IPS DF 6.9 (cell line): Measurements from ENCODE around the gene ARHGAP27.

Experiments
- DNase-seq: peaks from one replicate; pipeline ENCODE4 v3.0.0-alpha.2; 2013; ENCODE audit warnings: low read depth, low spot score
- H3K27ac ChIP-seq: one replicate; pipeline ENCODE4 v1.5.1; 2013; ENCODE audit warnings: low read length, control low read depth
- H3K27me3 ChIP-seq: 2 replicates; pipeline ENCODE4 v1.6.1; 2013; ENCODE audit warnings: mild to moderate bottlenecking, low read length; ENCODE audit not compliant: control insufficient read depth, insufficient read depth
- H3K36me3 ChIP-seq: 2 replicates; pipeline ENCODE4 v1.6.1; 2013; ENCODE audit warnings: low read length; ENCODE audit not compliant: control insufficient read depth, insufficient read depth
- H3K4me1 ChIP-seq: 2 replicates; pipeline ENCODE4 v1.6.1; 2013; ENCODE audit warnings: low read length; ENCODE audit not compliant: control insufficient read depth, insufficient read depth
- H3K4me3 ChIP-seq: 2 replicates; pipeline ENCODE4 v1.5.1; 2013; ENCODE audit warnings: mild to moderate bottlenecking, low read length
- H3K9me3 ChIP-seq: 2 replicates; pipeline ENCODE4 v1.6.1; 2013; ENCODE audit warnings: low read length, inconsistent platforms; ENCODE audit not compliant: control insufficient read depth, insufficient read depth
- WGBS: extraction: QIAGEN DNeasy Blood & Tissue Kit; methylation state at CpG from one replicate; pipeline ENCODE4 v1.1.7; 2013; ENCODE audit warnings: mixed read lengths, missing lambda C conversion rate; ENCODE audit not compliant: insufficient read length, insufficient coverage; 5-methylcytosine and 5-hydroxymethylcytosine counted together

ARHGAP27 gene

DNA sequence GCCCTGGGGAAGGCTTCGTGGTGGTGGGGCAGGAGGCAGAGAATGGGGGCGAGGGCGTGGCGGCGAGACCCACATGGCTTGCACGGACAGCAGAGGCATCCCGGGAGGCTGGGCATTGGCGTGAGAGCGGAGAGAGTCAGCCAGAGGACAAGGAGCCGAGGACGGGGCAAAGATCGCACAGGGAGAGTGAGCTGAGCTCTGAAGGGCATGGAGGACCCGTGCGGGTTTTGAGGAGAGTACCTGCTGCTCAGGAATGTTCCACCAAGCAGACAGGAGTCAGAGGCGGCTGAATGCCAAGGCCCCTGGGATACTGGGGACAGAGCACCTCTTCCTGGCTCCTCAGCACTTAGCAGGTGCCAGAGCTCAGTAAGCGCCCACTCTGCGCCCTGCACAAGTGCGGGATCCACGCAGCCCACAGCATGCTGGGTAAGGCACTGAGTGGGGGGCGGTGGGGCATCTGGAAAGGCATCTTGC lies 47.8 kb downstream of the ARHGAP27 start:
- DNase-seq: no peak
- Histone ChIP-seq H3K27me3 (no peaks in the 10 kb centered on the region), H3K4me3 (no peak overlapping the region), H3K9me3 (no peaks in the 10 kb centered on the region), H3K36me3 (no peaks in the 10 kb centered on the region), H3K4me1 (peaks cover 2% of the 10 kb centered on the region; the same call in 1 of the 2 replicates), H3K27ac (no peak overlapping the region)
- no CpG with 5 or more reads among the region's 20 CpGs for WGBS

- Histone ChIP-seq H3K27ac (no peak overlapping the region), H3K4me1 (peaks cover under 1% of the 10 kb centered on the region; the same call in 1 of the 2 replicates), H3K4me3 (no peak overlapping the region), H3K9me3 (no peaks in the 10 kb centered on the region), H3K27me3 (no peaks in the 10 kb centered on the region), H3K36me3 (no peaks in the 10 kb centered on the region)
- no peak for DNase-seq
- no CpG with 5 or more reads among the region's 7 CpGs for WGBS
Observed at GRCh38 chr17:45384047-45384788, 48.5 kb downstream of the ARHGAP27 start.

DNA sequence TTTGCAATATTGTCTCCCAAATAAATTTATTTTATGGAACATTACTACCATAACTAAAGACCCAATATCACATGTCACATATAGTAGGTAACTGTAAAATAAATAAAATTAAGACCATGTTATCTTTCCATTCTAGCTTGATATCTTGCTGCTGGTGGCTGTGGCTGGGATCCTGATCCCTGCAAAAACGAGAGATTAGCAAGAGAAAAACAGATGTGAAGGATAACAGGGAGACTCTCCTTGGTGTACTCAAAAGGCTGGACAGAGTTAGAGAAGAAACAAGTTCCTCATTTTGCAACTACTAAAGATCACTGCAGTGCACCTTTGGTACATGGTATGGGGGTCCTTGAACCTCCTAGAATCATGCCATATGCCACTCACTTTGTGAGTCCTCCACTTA lies 49.7 kb downstream of the ARHGAP27 start:
- DNase-seq: no peak
- Histone ChIP-seq H3K9me3 (no peaks in the 10 kb centered on the region), H3K36me3 (no peaks in the 10 kb centered on the region), H3K27me3 (no peaks in the 10 kb centered on the region), H3K4me1 (no peaks in the 10 kb centered on the region; the same call in 1 of the 2 replicates), H3K27ac (no peak overlapping the region), H3K4me3 (no peak overlapping the region)
- no CpG with 5 or more reads among the region's 1 CpG for WGBS

DNA sequence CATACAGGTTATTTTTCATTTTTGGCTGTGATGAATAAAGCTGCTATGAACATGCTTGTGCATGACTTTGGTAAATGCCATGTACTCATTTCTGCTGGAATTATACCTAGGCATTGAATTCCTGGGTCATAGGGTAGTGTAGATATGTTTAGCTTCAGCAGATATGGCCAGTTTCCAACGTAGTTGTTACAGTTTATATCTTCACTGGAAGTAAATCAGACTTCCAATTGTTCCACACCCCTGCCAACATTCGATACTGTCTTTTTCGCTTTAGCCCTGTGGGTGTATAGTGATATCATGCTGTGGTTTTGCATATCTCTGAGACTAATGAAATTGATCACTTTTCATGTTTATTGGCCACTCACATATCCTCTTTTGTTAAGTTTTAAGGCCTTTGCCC lies 50.4 kb downstream of the ARHGAP27 start:
- no peak overlapping the region for H3K27ac ChIP-seq
- no peaks in the 10 kb centered on the region for H3K36me3 ChIP-seq
- H3K4me1 ChIP-seq: no peaks in the 10 kb centered on the region; the same call in 1 of the 2 replicates
- H3K4me3 ChIP-seq: no peak overlapping the region
- DNase-seq: no peak
- no peaks in the 10 kb centered on the region for H3K9me3 ChIP-seq
- H3K27me3 ChIP-seq: no peaks in the 10 kb centered on the region
- WGBS: no CpG with 5 or more reads among the region's 3 CpGs

DNA sequence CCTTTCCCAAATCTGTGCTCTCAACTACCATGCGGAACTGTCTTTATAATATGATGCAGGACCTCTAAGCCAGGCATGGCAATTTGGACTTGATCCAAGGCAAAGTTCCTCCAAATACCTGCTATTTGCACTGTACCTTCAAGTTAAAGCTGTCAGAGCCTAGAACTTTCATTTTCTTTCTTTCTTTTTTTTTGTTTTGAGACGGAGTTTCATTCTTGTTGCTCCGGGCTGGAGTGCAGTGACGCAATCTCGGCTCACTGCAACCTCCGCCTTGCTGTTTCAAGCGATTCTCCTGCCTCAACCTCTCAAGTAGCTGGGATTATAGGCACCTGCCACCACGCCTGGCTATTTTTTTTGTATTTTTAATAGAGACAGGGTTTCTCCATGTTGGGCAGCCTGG lies 51.7 kb downstream of the ARHGAP27 start:
- no peaks in the 10 kb centered on the region for H3K27me3 ChIP-seq
- H3K4me1 ChIP-seq: peaks cover 1% of the 10 kb centered on the region; the same call in 1 of the 2 replicates
- no peak overlapping the region for H3K27ac ChIP-seq
- H3K9me3 ChIP-seq: no peaks in the 10 kb centered on the region
- no peak overlapping the region for H3K4me3 ChIP-seq
- no CpG with 5 or more reads among the region's 8 CpGs for WGBS
- H3K36me3 ChIP-seq: no peaks in the 10 kb centered on the region
- DNase-seq: no peak

DNA sequence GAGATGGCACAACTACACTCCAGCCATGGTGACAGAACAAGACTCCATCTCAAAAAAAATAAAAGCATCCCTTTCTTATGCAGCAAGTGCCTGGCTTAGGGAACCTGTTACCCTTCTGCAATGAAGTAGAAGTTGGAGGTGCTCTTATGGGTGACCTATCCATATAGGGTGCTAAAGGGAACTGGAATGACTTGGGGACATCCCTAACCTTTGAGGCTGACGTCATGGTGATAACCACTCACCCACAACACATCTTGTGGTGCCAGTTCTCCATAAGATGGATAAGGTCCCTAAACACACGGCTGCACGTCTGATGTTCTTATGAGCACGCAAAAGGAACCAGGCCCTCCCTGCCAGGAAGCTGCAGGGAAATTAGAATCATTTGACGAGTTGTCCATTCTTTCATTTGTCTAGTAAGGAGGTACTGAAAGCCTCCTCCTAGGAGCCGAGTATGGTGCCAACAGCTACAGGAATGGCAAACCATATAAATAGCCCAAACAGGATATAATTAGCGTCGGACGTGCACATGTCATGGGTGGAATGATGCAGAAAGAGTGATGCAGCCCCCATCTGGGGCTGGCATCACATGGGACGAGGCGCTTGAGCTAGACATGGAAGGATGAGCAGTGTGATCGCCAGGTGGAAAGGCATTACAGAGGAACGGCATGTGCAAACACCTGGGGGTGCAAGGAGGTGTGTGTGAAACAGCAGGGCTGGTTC lies 52.5 kb downstream of the ARHGAP27 start:
- H3K36me3 ChIP-seq: no peaks in the 10 kb centered on the region
- no peak for DNase-seq
- no peak overlapping the region for H3K4me3 ChIP-seq
- WGBS: no CpG with 5 or more reads among the region's 13 CpGs
- no peaks in the 10 kb centered on the region for H3K9me3 ChIP-seq
- H3K4me1 ChIP-seq: peaks cover 1% of the 10 kb centered on the region; the same call in 1 of the 2 replicates
- H3K27ac ChIP-seq: no peak overlapping the region
- no peaks in the 10 kb centered on the region for H3K27me3 ChIP-seq

DNA sequence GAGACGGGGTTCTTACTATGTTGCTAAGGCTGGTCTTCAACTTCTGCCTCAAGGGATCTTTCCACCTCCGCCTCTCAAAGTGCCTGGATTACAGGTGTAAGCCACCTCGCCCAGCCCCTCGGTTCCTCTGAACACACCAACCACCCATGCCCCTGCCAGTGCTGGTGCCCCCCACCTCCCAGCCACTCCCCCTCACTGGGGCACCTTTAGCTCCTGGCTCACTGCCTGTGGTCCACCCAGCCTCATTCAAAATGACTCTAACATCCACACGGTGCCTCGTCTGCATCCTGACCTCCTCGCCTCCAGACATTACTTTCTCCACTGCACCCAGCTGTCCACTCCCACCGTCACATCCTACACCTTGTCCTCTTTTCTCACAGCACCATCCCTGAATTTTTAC lies 55.3 kb downstream of the ARHGAP27 start:
- H3K27ac ChIP-seq: no peak overlapping the region
- peaks cover 9% of the 10 kb centered on the region for H3K4me1 ChIP-seq
- H3K27me3 ChIP-seq: no peaks in the 10 kb centered on the region
- H3K9me3 ChIP-seq: no peaks in the 10 kb centered on the region
- DNase-seq: no peak
- H3K36me3 ChIP-seq: no peaks in the 10 kb centered on the region
- WGBS: no CpG with 5 or more reads among the region's 8 CpGs
- H3K4me3 ChIP-seq: no peak overlapping the region

- DNase-seq: no peak
- Histone ChIP-seq H3K4me1 (peaks cover 11% of the 10 kb centered on the region), H3K36me3 (no peaks in the 10 kb centered on the region), H3K9me3 (no peaks in the 10 kb centered on the region), H3K27me3 (no peaks in the 10 kb centered on the region), H3K27ac (no peak overlapping the region), H3K4me3 (no peak overlapping the region)
- WGBS: no CpG with 5 or more reads among the region's 9 CpGs
Observed at GRCh38 chr17:45376171-45377005, 56.3 kb downstream of the ARHGAP27 start.

DNA sequence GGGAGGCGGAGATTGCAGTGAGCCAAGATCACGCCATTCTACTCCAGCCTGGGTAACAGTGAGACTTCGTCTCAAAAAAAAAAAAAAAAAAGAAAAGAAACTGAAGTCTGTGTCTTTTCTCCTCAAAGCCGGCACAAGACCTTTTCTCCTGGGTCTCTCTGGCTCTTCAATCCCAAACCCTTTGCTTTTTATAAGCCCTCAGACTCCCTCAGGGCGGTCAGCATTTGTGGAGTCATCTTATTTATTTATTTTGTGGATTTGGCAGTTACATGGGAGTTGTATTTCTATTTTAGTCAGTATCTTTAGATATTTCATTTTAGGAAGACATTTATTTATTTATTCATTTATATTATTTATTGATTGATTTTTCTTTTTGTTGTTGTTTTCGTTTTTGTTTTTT lies 58.2 kb downstream of the ARHGAP27 start:
- Histone ChIP-seq H3K36me3 (no peaks in the 10 kb centered on the region), H3K4me1 (peaks cover 13% of the 10 kb centered on the region), H3K27me3 (no peaks in the 10 kb centered on the region), H3K27ac (no peak overlapping the region), H3K9me3 (no peaks in the 10 kb centered on the region), H3K4me3 (no peak overlapping the region)
- DNase-seq: no peak
- no CpG with 5 or more reads among the region's 6 CpGs for WGBS

DNA sequence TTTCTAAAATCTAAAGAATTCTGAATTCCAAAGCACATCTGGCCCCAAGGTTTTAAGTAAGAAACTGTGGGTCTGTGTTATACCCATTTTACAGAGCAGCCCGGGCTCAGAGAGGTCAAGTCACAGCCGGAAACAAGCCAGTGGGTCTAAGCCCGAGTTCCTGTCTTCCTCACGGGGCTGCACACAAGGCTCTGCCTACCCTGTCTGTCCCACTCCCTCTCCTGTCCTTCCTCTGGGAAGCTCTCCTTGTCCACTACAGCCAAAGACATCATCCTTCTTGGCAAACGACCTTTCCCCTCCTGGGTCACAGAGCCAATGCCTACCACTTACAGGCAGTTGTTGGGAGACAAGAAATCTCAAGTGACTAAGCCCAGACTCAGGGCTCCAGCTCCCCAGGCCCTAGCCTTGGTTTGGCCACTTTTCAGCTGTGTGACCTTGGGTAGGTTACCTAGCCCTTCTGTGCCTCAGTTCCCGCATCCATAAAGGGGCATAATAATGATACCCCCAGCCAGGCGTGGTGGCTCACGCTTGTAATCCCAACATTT lies 60.3 kb downstream of the ARHGAP27 start:
- H3K9me3 ChIP-seq: no peaks in the 10 kb centered on the region
- H3K4me3 ChIP-seq: no peak overlapping the region
- no peak overlapping the region for H3K27ac ChIP-seq
- H3K36me3 ChIP-seq: no peaks in the 10 kb centered on the region
- H3K4me1 ChIP-seq: peaks cover 13% of the 10 kb centered on the region
- no peaks in the 10 kb centered on the region for H3K27me3 ChIP-seq
- DNase-seq: no peak
- WGBS: no CpG with 5 or more reads among the region's 8 CpGs
